ENCODE results near the gene ZNF385B.
"Not testable (repeated sequence)": the region's sequence is repeated elsewhere in the genome, so short reads cannot be mapped to it uniquely, and the experiment has no call there.

ZNF385B gene

GRCh38 chr2:179800776-179801175, 60.6 kb downstream of the ZNF385B start:
- no peak for DNase-seq

GRCh38 chr2:179796213-179797007, 65.0 kb downstream of the ZNF385B start:
- no peak for DNase-seq

- DNase-seq: no peak
Observed at GRCh38 chr2:179793902-179794301, 67.5 kb downstream of the ZNF385B start.

GRCh38 chr2:179793238-179793637, 68.2 kb downstream of the ZNF385B start:
- no peak for DNase-seq

GRCh38 chr2:179790235-179791217, 70.9 kb downstream of the ZNF385B start:
- no peak for DNase-seq

- no peak for DNase-seq
Observed at GRCh38 chr2:179788104-179788503, 73.3 kb downstream of the ZNF385B start.

GRCh38 chr2:179787601-179788000, 73.8 kb downstream of the ZNF385B start:
- DNase-seq: no peak

- DNase-seq: no peak
Observed at GRCh38 chr2:179785902-179786301, 75.5 kb downstream of the ZNF385B start.

- not testable (repeated sequence) for DNase-seq
Observed at GRCh38 chr2:179782346-179782745, 79.1 kb downstream of the ZNF385B start.

GRCh38 chr2:179773986-179774385, 87.4 kb downstream of the ZNF385B start:
- no peak for DNase-seq

GRCh38 chr2:179772346-179772745, 89.1 kb downstream of the ZNF385B start:
- DNase-seq: no peak

- DNase-seq: no peak
Observed at GRCh38 chr2:179771791-179772190, 89.6 kb downstream of the ZNF385B start.

- no peak for DNase-seq
Observed at GRCh38 chr2:179770029-179770428, 91.4 kb downstream of the ZNF385B start.

- no peak for DNase-seq
Observed at GRCh38 chr2:179769323-179769722, 92.1 kb downstream of the ZNF385B start.

GRCh38 chr2:179768765-179769164, 92.6 kb downstream of the ZNF385B start:
- DNase-seq: no peak

GRCh38 chr2:179765666-179766065, 95.7 kb downstream of the ZNF385B start:
- no peak for DNase-seq

GRCh38 chr2:179764710-179765109, 96.7 kb downstream of the ZNF385B start:
- DNase-seq: no peak

GRCh38 chr2:179758636-179759035, 102.8 kb downstream of the ZNF385B start:
- DNase-seq: no peak

- DNase-seq: no peak
Observed at GRCh38 chr2:179751163-179751809, 110.1 kb downstream of the ZNF385B start.

GRCh38 chr2:179749210-179749609, 112.2 kb downstream of the ZNF385B start:
- no peak for DNase-seq

- DNase-seq: no peak
Observed at GRCh38 chr2:179746981-179747380, 114.4 kb downstream of the ZNF385B start.

- no peak for DNase-seq
Observed at GRCh38 chr2:179745635-179746256, 115.7 kb downstream of the ZNF385B start.

- no peak for DNase-seq
Observed at GRCh38 chr2:179744401-179744800, 117.0 kb downstream of the ZNF385B start.
